Stimulated activated CD4-positive, alpha-beta T cell treated with anti-CD3 and anti-CD28 coated beads, TNF-alpha, amount 100 ng/mL, for 1 hour (primary cell): ENCODE data around the gene HIRIP3.

Experiments used
- DNase-seq, 3 donors: peaks; one replicate each; pipeline ENCODE4 v3.0.0-alpha.2; 2020; ENCODE audit warnings: low read depth in 3 of 3, low spot score in 1 of 3

HIRIP3 gene

GRCh38 chr16:29984764-29985147 is 10.7 kb downstream of the HIRIP3 start:
- DNase-seq, result no peak

DNA sequence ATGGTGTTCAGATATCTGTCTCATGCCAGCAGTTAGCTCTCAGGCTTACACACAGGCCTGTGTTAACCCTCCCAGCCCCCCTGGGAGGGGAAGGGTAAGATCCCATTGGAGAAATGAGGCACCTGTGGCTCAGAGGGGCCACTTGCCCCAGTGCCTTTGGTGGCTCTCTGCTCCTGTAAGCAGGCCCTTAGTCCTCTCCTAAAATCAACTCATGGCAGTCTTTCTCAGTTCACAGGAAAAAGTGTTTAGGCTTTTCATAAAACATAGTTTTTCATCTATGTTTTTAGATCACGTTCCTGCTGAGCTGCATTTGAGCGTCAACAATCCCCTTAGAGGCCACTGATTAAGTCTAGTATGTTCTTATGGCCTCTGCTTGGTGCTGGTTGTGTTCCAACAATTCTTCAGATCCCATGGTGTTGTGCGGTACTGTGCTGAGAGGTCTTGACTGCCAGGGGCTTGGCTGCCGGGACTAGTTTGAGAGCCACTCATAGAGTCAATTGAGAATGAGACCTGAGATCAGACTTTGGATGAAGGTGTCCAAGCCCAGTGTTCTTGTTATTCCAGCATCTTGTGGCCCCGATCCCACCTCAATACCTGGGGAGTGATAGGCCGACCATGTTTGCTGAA is 11.2 kb downstream of the HIRIP3 start:
- DNase-seq, result no peak

- no peak for DNase-seq
Measured at GRCh38 chr16:29983420-29984136, 11.8 kb downstream of the HIRIP3 start.

- DNase-seq, result no peak
Measured at GRCh38 chr16:29982560-29983419, 12.6 kb downstream of the HIRIP3 start.

- DNase-seq, result no peak
Measured at GRCh38 chr16:29978564-29979270, 16.7 kb downstream of the HIRIP3 start.

DNA sequence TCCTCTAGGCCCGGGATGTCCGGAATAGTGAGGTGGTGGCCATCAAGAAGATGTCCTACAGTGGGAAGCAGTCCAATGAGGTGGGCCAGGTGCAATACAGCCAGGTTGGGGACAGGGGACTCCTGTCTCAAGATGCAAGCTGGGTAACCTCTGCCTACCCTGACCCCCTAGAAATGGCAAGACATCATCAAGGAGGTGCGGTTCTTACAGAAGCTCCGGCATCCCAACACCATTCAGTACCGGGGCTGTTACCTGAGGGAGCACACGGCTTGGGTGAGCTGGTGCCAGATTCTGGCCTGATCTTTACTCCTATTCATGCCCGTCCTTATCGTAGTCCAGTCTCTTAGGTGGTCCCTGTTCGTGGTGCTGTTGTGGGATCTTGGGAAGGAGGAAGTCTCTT is 17.3 kb downstream of the HIRIP3 start:
- no peak for DNase-seq

DNA sequence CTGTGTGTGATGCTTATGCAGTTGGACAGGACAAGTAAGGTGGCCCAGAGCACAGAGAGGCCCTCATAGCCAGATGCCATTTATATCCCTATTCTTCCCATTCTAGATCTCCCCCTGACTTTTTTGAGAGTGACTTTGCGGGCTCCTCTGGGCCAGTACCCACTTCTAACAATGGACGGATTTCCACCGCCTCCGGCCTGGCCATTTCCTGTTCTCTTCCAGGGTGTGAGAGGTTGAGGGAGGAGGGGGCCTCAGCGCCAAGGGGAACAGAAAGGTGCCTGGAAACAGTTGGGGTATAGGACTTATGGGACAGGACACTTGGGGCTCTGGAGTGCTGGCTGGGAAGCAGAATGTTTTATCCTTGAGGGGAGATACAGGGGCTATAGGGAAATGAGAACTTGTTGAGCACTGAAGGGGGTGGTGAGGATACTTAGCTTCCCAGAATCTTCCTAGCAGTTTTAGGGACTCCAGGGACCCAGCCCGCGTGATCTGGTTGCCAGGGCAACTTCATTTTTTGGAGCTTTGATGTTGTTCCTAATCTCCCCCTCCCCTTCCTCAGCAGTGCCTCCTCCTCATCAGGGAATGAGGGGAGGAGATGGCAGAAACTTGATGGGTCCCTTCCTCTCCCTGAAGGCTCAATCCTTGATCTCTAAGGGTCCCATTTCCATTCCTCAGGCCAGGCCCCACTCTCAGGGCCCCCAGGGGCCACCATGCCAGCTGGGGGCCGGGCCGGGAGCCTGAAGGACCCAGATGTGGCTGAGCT is 18.2 kb downstream of the HIRIP3 start:
- no peak for DNase-seq

- no peak for DNase-seq
Measured at GRCh38 chr16:29975811-29976511, 19.5 kb downstream of the HIRIP3 start.

DNA sequence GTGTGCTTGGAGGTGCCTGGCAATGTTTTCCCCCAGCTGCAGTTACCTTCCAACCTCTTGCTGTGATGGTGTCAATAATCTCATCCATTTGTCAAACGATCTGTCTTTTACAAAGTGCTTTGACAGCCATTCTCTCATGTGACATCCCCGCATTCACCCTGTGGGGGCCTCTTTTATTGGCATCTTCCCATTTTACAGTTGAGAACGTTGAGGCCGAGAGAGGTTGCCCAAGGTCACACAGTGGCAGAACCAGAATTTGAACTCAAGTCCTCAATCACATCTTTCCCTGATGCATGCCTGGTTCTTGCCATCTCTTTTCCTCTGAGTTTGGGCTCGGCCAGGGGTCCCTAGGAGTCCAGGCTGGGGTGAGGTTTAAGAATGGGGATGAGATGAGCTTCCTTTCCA is 20.3 kb downstream of the HIRIP3 start:
- DNase-seq, result no peak

DNA sequence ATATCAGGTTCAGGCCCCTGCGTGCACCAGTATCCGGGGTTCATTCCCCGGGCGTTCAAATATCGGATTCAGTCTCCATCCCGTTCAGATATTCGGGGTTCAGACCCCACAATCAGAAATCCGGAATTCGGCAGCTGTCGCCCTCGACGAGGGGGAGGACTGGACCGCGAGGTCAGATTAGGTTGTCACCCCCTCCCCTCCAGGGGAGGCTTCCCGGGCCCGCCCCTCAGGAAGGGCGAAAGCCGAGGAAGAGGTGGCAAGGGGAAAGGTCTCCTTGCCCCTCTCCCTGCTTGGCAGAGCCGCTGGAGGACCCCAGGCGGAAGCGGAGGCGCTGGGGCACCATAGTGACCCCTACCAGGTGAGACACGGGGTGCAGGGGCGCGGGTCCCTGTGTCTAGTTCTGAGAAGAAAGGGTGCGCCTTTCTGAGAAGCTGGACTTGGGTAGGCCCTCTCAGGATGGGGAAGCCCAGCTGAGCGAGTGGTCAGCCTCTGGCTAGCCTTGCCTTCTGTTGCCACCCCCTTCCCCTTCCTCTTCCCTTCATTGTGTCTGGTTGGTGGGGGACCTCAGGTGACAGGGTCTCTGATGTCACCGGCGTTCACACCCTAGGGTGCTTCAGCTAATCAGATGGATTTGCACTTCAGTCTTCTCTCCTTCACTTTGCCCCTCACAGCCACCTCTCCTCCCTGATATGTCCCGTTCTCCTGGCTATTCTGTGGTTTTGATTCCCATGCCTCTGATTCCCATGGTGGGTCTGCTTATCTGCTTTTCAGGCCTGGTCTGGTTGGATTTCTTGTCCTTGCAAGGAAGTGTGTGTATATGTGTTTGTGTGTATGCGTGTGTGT is 20.9 kb downstream of the HIRIP3 start:
- no peak for DNase-seq

DNA sequence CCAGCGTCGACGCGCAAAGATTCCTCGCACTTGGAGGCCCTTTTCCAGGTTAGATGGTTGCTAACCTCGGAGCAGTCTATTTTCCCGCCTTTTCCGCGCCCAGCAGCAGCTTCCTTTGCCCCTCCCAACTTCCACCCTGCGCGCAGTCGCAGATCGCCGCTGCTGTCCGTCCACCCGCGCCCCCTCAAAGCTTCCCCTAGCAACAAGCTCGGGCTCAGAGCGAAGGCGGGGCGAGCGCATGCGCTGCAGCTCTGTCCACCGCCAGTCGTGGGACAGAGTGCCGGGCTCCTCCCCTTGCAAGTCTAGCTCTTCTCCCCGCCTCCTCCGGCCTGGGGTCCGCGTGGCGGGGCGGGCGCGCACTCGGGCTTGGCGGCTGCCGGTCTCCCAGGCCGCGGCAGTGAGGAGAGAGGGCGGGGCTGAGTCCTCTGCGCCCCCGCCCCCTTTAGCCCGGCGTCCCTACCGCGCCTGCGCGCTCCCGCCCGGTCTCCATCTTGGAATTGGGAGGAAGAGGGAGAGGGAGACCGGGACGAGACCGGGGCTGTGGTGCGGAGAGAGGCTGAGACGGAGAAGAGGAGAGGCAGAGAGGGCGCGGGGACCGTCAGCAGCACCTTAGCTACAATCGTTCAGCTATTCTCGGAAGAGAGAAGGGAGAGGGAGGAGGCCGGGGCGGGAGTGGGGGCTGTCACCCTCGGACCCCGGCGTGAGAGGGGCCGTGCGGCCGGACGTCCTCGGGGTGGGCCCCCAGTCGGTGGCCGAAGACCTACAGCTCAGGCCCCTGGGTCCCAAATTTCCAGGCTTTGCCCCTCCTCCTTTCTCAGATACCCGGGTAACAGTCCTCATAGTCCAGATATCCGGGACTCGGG is 21.8 kb downstream of the HIRIP3 start, which contains the start of gene TAOK2:
TAOK2 (plus strand) TSS at position 485 of the 863 bp plus-strand sequence. CDS start 3,905 bp downstream, outside the sequence.
- peak; percentile 78 to 86 (median 84) for DNase-seq

DNA sequence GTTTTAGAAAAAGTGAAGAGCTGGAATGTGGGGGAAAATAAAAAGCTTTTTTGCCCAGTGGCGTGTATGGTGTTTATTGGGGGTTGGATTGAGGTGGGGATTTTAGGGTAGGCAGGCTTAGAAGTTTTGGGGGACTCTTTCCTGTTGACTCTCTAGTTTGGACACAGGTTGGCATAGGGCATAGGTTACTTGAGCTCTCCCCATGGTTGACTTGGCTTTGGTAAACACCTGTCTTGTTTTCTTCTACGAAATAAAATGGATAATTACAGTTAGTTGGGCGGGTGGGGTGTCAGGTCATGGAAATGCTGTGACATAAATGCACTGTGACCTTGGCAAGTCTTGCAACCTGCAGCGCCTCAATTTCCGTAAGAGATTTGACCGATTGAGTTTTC is 22.4 kb downstream of the HIRIP3 start:
- no peak for DNase-seq

- DNase-seq, result no peak
Measured at GRCh38 chr16:29972500-29972899, 22.9 kb downstream of the HIRIP3 start.

GRCh38 chr16:29971304-29971703 is 24.1 kb downstream of the HIRIP3 start:
- no peak for DNase-seq

GRCh38 chr16:29968205-29968604 is 27.2 kb downstream of the HIRIP3 start:
- no peak for DNase-seq

- DNase-seq, result no peak
Measured at GRCh38 chr16:29963021-29963743, 32.2 kb downstream of the HIRIP3 start.

DNA sequence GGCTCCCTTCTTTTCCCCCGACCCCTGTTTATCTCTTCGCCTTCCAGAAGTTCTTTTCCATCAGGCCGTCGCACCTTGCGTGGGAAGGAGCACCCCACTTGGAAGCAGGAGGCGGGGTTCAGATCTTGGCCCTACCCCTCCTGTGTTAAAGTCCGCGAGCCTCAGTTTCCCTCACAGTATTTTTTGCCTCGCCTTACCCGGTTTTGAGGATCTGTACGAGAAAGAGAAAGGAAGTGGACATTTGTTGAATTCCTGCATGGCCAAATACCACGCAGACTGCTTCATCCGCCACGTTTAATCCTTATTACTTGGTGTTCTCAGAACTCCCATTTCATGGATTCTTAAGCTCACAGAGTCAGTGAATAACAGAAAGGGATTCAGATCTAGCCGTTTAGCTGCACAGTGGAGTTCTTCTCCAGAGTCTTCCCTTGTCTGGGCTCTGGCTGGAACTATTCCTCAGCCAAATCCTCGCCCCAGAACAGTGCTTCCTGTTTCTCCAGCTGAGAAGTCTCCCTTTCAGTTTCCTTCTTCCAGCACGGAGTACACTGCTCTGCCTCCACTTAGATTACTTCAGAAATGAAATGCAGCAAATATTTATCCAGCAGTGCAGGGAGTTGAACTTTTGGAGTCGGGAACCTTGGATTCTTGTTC is 32.9 kb downstream of the HIRIP3 start:
- no peak for DNase-seq
